ENCODE data around the gene YTHDC1.

The YTHDC1 gene

GRCh38 chr4:68344785-68345184, 5.1 kb downstream of the YTHDC1 start:
- H3K4me3 Mint-ChIP-seq, result peak overlapping the region; percentile 27
- peak overlapping the region; percentile 35 for H3K27ac Mint-ChIP-seq
- H3K27me3 Mint-ChIP-seq, result no peaks in the 10 kb centered on the region
- DNase-seq (ENCODE audit: low spot score in 2 of 2), result no peak
- H3K4me1 Mint-ChIP-seq, result peaks cover 41% of the 10 kb centered on the region
- ATAC-seq (ENCODE audit: low read depth), result no peak
- H3K9me3 Mint-ChIP-seq, result no peaks in the 10 kb centered on the region
- peaks cover 7% of the 10 kb centered on the region for H3K36me3 Mint-ChIP-seq

DNA sequence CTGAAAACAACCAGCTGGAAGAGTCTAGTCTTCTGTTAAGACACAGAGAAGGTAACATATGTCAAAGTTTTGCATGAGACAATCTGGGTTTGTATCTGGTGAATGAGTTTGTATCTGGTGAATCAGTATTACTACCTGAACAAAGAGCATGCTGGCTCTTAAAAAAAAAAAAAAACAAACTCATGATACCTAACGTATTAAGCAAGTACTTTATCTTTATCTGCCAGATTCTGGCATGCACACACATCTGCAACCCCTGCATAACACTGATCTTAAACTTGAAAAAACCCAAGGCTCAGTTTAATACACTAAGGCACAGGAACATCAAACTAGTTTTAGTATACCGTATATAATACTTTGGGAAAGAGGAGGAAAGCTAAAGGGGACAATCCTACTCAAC, 5.8 kb downstream of the YTHDC1 start:
- Mint-ChIP-seq H3K4me3 (peak overlapping the region; percentile 21), H3K4me1 (peaks cover 42% of the 10 kb centered on the region), H3K27me3 (no peaks in the 10 kb centered on the region), H3K36me3 (peaks cover 5% of the 10 kb centered on the region), H3K9me3 (no peaks in the 10 kb centered on the region), H3K27ac (peak overlapping the region; percentile 35)
- DNase-seq (ENCODE audit: low spot score in 2 of 2) (no peak), ATAC-seq (ENCODE audit: low read depth) (no peak)

GRCh38 chr4:68342134-68342533, 7.8 kb downstream of the YTHDC1 start:
- H3K36me3 Mint-ChIP-seq, result peaks cover 7% of the 10 kb centered on the region
- no peaks in the 10 kb centered on the region for H3K9me3 Mint-ChIP-seq
- no peak for DNase-seq (ENCODE audit: low spot score in 2 of 2)

DNA sequence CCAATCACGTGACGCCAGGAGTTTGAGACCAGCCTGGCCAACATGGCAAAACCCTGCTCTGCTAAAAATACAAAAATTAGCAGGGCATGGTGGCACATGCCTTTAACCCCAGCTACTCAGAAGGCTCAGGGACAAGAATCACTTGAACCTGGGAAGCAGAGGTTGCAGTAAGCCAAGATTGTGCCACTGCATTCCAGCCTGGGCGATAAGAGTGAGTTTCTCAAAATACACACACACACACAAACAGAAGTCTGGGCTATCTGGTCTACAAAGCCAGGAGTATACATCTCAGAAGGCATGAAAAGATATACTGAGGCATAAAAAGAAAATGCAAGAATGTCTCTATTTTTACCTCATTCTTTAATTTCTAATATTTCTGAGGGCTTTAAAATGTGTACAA, 11.3 kb downstream of the YTHDC1 start:
- no peaks in the 10 kb centered on the region for H3K27me3 Mint-ChIP-seq
- no peak for ATAC-seq (ENCODE audit: low read depth)
- peaks cover 19% of the 10 kb centered on the region for H3K4me1 Mint-ChIP-seq
- H3K4me3 Mint-ChIP-seq, result no peak overlapping the region
- H3K27ac Mint-ChIP-seq, result no peak overlapping the region
- DNase-seq (ENCODE audit: low spot score in 2 of 2), result no peak
- H3K36me3 Mint-ChIP-seq, result peaks cover 11% of the 10 kb centered on the region
- H3K9me3 Mint-ChIP-seq, result no peaks in the 10 kb centered on the region

More at GRCh38 chr4:68342134-68342533, 7.8 kb downstream of the YTHDC1 start:
- Mint-ChIP-seq H3K4me1 (peaks cover 31% of the 10 kb centered on the region), H3K27me3 (no peaks in the 10 kb centered on the region), H3K27ac (no peak overlapping the region), H3K4me3 (no peak overlapping the region)
- no peak for ATAC-seq (ENCODE audit: low read depth)

- no peaks in the 10 kb centered on the region for H3K27me3 Mint-ChIP-seq
- no peak for ATAC-seq (ENCODE audit: low read depth)
- H3K9me3 Mint-ChIP-seq, result no peaks in the 10 kb centered on the region
- peak overlapping the region; percentile 9 for H3K27ac Mint-ChIP-seq
- peaks cover 19% of the 10 kb centered on the region for H3K4me1 Mint-ChIP-seq
- no peak overlapping the region for H3K4me3 Mint-ChIP-seq
- peaks cover 11% of the 10 kb centered on the region for H3K36me3 Mint-ChIP-seq
- no peak for DNase-seq (ENCODE audit: low spot score in 2 of 2)
These were observed 12.4 kb downstream of the YTHDC1 start for GRCh38 chr4:68337522-68337921.

- DNase-seq (ENCODE audit: low spot score in 2 of 2) (no peak), ATAC-seq (ENCODE audit: low read depth) (no peak)
- Mint-ChIP-seq H3K9me3 (no peaks in the 10 kb centered on the region), H3K4me3 (no peak overlapping the region), H3K27me3 (no peaks in the 10 kb centered on the region), H3K4me1 (peaks cover 16% of the 10 kb centered on the region), H3K36me3 (peaks cover 14% of the 10 kb centered on the region), H3K27ac (peak overlapping the region; percentile 9)
These were observed 12.9 kb downstream of the YTHDC1 start for GRCh38 chr4:68337004-68337403.

DNA sequence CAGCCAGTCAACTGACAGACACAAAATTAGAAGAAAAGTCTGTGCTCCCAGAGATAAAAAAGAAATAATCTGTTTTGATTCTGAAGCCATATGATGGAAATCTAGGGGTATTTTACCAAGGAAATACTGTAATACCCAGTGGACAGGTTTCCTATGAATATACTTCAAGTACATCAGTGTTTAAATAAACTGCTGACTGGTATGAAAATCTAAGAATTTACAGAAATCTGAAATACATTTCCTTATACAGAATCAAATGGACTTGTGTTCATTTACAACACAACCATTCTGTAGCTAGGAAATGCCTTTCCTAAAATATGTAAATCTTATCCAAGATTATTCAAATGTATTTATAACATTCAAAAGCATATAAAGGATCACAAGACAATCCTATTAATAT, 13.4 kb downstream of the YTHDC1 start:
- Mint-ChIP-seq H3K4me1 (peaks cover 12% of the 10 kb centered on the region), H3K4me3 (no peak overlapping the region), H3K36me3 (peaks cover 16% of the 10 kb centered on the region), H3K27ac (peak overlapping the region; percentile 28), H3K9me3 (no peaks in the 10 kb centered on the region), H3K27me3 (no peaks in the 10 kb centered on the region)
- no peak for ATAC-seq (ENCODE audit: low read depth)
- no peak for DNase-seq (ENCODE audit: low spot score in 2 of 2)

- H3K4me3 Mint-ChIP-seq, result no peak overlapping the region
- H3K36me3 Mint-ChIP-seq, result peaks cover 22% of the 10 kb centered on the region
- H3K9me3 Mint-ChIP-seq, result no peaks in the 10 kb centered on the region
- no peaks in the 10 kb centered on the region for H3K27me3 Mint-ChIP-seq
- DNase-seq (ENCODE audit: low spot score in 2 of 2) (no peak), ATAC-seq (ENCODE audit: low read depth) (no peak)
- no peaks in the 10 kb centered on the region for H3K4me1 Mint-ChIP-seq
- H3K27ac Mint-ChIP-seq, result no peak overlapping the region
These were observed 23.7 kb downstream of the YTHDC1 start for GRCh38 chr4:68326141-68326540.

GRCh38 chr4:68324519-68325262, 25.2 kb downstream of the YTHDC1 start:
- H3K36me3 Mint-ChIP-seq, result peaks cover 20% of the 10 kb centered on the region
- H3K9me3 Mint-ChIP-seq, result no peaks in the 10 kb centered on the region
- H3K4me3 Mint-ChIP-seq, result no peak overlapping the region
- H3K4me1 Mint-ChIP-seq, result no peaks in the 10 kb centered on the region
- ATAC-seq (ENCODE audit: low read depth), result peak; percentile 63
- H3K27me3 Mint-ChIP-seq, result no peaks in the 10 kb centered on the region
- DNase-seq (ENCODE audit: low spot score in 2 of 2), result no peak
- peak overlapping the region; percentile 11 for H3K27ac Mint-ChIP-seq

DNA sequence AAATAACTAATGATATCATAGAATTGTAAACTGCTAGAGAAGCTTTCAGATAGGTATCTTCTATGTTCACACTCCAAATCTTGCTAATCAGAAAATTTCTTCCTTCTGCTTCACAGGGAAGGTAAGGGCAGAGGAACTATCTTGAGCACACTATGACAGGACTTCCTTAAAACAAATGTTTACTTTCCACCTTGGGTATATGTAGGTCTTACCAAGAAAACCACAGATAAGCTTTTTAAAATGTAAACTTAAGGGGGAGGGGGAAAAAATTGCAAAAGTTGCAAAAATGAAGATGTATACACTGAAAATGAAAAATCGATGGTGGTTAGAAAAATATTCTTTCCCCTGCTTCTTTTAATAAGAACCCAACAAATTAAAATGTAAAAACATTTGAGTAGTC, 30.9 kb downstream of the YTHDC1 start:
- ATAC-seq (ENCODE audit: low read depth), result no peak

GRCh38 chr4:68316193-68316969, 33.5 kb downstream of the YTHDC1 start:
- H3K4me1 Mint-ChIP-seq, result peaks cover 2% of the 10 kb centered on the region
- peaks cover 24% of the 10 kb centered on the region for H3K36me3 Mint-ChIP-seq
- ATAC-seq (ENCODE audit: low read depth) (no peak), DNase-seq (ENCODE audit: low spot score in 2 of 2) (no peak)
- H3K27ac Mint-ChIP-seq, result peak overlapping the region; percentile 46
- H3K4me3 Mint-ChIP-seq, result no peak overlapping the region
- H3K9me3 Mint-ChIP-seq, result no peaks in the 10 kb centered on the region
- H3K27me3 Mint-ChIP-seq, result no peaks in the 10 kb centered on the region

More for the DNA sequence above, 30.9 kb downstream of the YTHDC1 start:
- peak overlapping the region; percentile 55 for H3K27ac Mint-ChIP-seq
- H3K27me3 Mint-ChIP-seq, result no peaks in the 10 kb centered on the region
- H3K9me3 Mint-ChIP-seq, result no peaks in the 10 kb centered on the region
- H3K4me3 Mint-ChIP-seq, result no peak overlapping the region
- DNase-seq (ENCODE audit: low spot score in 2 of 2), result no peak
- H3K36me3 Mint-ChIP-seq, result peaks cover 27% of the 10 kb centered on the region
- peaks cover 2% of the 10 kb centered on the region for H3K4me1 Mint-ChIP-seq

DNA sequence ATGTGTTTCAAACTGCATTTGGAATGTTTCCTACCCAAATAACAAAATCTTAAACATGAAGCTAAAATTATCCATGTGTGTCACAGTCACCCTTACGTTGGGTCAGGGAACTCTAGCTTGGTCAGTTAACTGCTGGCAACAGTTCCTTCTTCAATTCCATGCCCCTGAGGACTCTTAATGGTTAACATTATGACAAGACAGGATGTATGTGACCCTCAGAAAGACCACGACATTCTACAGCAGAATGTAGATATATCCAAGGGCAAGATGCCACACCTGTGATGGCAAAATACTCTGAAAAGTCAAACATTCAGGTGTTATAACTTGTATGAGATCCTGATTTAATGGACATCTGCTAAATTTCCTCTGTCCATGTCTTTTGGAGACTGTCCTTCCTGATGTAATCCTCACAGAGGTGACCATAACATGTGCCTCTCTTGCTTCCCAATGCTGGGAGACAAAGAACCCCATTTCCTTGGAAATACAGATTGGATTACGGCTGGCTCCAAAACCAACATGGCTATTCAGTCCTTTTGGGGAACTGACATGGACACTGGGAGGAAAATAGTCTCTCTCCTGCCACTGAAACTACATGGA, 39.1 kb downstream of the YTHDC1 start:
- Mint-ChIP-seq H3K36me3 (peaks cover 13% of the 10 kb centered on the region), H3K27me3 (no peaks in the 10 kb centered on the region), H3K27ac (no peak overlapping the region), H3K9me3 (no peaks in the 10 kb centered on the region), H3K4me1 (no peaks in the 10 kb centered on the region), H3K4me3 (no peak overlapping the region)
- no peak for DNase-seq (ENCODE audit: low spot score in 2 of 2)
- no peak for ATAC-seq (ENCODE audit: low read depth)

- Mint-ChIP-seq H3K9me3 (no peaks in the 10 kb centered on the region), H3K27me3 (no peaks in the 10 kb centered on the region), H3K4me3 (no peak overlapping the region), H3K27ac (no peak overlapping the region), H3K36me3 (no peaks in the 10 kb centered on the region), H3K4me1 (no peaks in the 10 kb centered on the region)
- DNase-seq (ENCODE audit: low spot score in 2 of 2) (no peak), ATAC-seq (ENCODE audit: low read depth) (no peak)
These were observed 45.2 kb downstream of the YTHDC1 start for GRCh38 chr4:68304731-68305130.
